Keratinocyte (primary cell): ENCODE data around the gene ESM1.

Experiments
- EZH2 ChIP-seq: IDR thresholded peaks from one replicate; pipeline ENCODE4 v1.6.1; 2012; ENCODE audit warnings: inconsistent platforms, mild to moderate bottlenecking, low read length, moderate library complexity
- TF ChIP-seq, protein P1 (sequence below), 3 experiments: IDR thresholded peaks in 1 of 3; conservative IDR thresholded peaks in 1 of 3; optimal IDR thresholded peaks in 1 of 3; 2 replicates in 2 of 3; 3 replicates in 1 of 3; pipeline versions ENCODE3 to v1.5.1; 2011; ENCODE audit warnings: low read length in 3 of 3, mild to moderate bottlenecking in 3 of 3, moderate library complexity in 2 of 3, control low read depth in 1 of 3, inconsistent platforms in 1 of 3; ENCODE audit not compliant: insufficient read depth in 2 of 3; ENCODE audit errors: extremely low read depth in 1 of 3

DNA sequence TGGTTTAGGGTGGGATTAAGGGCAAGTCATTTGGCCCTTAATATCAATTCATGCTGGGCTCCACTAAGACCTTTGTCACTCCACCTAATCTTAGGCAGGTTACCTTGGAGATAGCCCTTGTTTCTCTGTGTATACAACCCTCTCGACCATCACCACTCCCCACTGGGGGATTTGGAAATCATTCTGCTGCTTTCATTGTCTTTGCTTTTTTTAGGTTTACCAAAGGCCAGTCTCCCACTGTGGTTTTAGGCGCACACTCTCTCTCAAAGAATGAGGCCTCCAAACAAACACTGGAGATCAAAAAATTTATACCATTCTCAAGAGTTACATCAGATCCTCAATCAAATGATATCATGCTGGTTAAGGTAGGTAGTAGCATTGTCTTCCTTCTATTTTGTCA lies 44.8 kb upstream of the ESM1 start:
- TF ChIP-seq, protein P1, sequence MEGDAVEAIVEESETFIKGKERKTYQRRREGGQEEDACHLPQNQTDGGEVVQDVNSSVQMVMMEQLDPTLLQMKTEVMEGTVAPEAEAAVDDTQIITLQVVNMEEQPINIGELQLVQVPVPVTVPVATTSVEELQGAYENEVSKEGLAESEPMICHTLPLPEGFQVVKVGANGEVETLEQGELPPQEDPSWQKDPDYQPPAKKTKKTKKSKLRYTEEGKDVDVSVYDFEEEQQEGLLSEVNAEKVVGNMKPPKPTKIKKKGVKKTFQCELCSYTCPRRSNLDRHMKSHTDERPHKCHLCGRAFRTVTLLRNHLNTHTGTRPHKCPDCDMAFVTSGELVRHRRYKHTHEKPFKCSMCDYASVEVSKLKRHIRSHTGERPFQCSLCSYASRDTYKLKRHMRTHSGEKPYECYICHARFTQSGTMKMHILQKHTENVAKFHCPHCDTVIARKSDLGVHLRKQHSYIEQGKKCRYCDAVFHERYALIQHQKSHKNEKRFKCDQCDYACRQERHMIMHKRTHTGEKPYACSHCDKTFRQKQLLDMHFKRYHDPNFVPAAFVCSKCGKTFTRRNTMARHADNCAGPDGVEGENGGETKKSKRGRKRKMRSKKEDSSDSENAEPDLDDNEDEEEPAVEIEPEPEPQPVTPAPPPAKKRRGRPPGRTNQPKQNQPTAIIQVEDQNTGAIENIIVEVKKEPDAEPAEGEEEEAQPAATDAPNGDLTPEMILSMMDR (optimal IDR thresholded peaks at IDR 0.05 in 1 of 3, IDR thresholded peaks at IDR 0.05 in 1 of 3, conservative IDR thresholded peaks at IDR 0.05 in 1 of 3; ENCODE audit: extremely low read depth in 1 of 3, insufficient read depth in 2 of 3, low read length in 3 of 3) = no peak
- no peak for TF ChIP-seq EZH2
